RWPE1 (cell line): Measurements from ENCODE around the gene FRMD4B.

Experiments
- CTCF ChIA-PET: fragments of 350-600 bp; sonication (Branson Sonifier 250); formaldehyde crosslinking; extraction: SDS; loops from one replicate; lab custom pipeline; 2021; lab: Yijun Ruan, JAX
- POLR2A ChIA-PET: fragments of 400-600 bp; formaldehyde crosslinking; extraction: SDS; loops from one replicate; lab custom pipeline; 2020; ENCODE audit warnings: antibody characterized with exemption; ENCODE audit not compliant: low non-redundant PET; lab: Yijun Ruan, JAX
- DNase-seq: peaks from one replicate; pipeline ENCODE4 v3.0.0; 2012; ENCODE audit warnings: low spot score
- H3K27ac ChIP-seq: fragments of 450-650 bp; 2 replicates; pipeline ENCODE4 v1.5.1; 2017
- TF ChIP-seq, protein P1 (sequence below): fragments of 450-650 bp; conservative IDR thresholded peaks from 2 replicates; pipeline ENCODE4 v1.5.1; 2017; ENCODE audit warnings: low read depth, mild to moderate bottlenecking

The FRMD4B gene

DNA sequence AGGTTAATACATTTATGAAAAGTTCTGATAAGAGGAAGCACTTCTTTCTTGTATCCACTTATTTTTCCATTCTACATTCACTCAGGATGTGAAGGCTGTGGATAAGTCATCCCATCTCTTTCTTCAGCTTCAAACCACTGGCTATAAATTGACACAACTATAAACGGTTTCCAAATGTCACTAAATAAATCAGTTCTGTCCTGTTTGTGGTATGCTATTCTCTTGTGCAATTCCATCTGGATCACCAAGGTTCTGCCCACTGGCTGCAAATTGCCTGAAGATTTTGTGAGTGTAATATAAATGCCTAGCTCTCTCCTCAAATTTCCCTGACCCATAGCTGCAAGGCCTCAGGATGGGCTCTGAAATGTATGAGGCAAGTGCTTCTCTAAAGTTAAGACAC is 256.4 kb downstream of the FRMD4B start:
- ChIA-PET POLR2A (no interaction called here), CTCF (no interaction called here)
- TF ChIP-seq, protein P1, sequence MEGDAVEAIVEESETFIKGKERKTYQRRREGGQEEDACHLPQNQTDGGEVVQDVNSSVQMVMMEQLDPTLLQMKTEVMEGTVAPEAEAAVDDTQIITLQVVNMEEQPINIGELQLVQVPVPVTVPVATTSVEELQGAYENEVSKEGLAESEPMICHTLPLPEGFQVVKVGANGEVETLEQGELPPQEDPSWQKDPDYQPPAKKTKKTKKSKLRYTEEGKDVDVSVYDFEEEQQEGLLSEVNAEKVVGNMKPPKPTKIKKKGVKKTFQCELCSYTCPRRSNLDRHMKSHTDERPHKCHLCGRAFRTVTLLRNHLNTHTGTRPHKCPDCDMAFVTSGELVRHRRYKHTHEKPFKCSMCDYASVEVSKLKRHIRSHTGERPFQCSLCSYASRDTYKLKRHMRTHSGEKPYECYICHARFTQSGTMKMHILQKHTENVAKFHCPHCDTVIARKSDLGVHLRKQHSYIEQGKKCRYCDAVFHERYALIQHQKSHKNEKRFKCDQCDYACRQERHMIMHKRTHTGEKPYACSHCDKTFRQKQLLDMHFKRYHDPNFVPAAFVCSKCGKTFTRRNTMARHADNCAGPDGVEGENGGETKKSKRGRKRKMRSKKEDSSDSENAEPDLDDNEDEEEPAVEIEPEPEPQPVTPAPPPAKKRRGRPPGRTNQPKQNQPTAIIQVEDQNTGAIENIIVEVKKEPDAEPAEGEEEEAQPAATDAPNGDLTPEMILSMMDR, result no peak
- DNase-seq, result no peak
- H3K27ac ChIP-seq, result no peak overlapping the region

DNA sequence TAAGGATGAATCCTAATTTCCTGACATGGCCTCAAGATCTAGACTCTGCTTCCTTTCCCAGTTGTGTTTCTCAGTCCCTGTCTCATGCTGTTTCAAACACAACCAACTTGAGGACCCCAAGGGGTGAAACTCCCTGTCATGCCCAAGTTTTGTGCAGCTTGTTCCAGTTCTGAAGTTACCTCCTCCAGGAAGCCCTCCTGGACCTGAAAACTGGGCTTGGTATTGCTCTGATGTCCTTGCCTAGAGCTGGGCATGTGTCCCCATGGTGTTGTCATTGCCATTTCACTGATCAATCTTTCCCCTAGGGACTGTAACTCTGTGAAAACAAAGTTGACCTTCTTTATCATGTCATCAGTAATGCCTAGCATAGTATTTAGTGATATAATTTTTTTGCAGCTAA is 257.4 kb downstream of the FRMD4B start:
- ChIA-PET CTCF (no interaction called here), POLR2A (no interaction called here)
- TF ChIP-seq, protein P1, result no peak
- DNase-seq, result no peak
- no peak overlapping the region for H3K27ac ChIP-seq

DNA sequence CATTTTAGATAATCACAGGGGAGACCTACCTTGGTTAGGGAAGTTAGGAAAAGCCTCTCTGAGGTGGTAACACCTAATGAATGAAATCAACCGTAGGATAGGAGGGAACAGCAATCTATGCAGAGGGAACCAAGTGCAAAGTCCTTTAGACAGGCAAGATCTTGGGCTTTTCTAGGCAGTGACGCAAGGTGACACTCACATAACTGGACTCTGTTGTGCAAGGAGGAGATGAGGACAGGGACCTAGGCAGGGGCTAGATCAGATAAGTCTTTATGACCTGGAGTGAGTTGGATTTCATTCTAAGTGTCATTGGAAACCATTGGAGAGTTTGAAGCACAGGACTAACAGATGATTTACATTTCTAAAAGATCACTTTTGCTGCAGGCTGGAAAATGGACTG is 258.9 kb downstream of the FRMD4B start:
- no peak for DNase-seq
- ChIA-PET POLR2A (no interaction called here), CTCF (no interaction called here)
- TF ChIP-seq, protein P1, result no peak
- no peak overlapping the region for H3K27ac ChIP-seq

DNA sequence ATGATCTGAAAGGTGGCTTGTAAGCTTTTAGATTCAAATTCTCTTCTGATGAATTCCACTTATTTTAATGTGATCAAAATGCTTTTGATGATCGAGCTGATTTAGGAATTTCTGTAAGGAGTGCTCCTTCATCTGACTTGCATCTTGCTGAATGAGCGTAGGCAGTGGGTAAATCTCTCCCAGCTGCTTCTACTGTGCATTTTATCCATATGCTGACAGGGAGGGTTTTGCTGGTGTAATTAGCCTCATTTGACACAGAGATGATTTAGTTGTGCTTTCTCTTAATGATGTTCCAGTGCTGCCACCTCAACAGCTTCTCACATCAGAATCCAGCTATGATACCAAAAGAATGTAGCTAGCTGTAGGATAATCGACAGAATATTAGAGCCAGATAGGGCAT is 259.7 kb downstream of the FRMD4B start:
- TF ChIP-seq, protein P1, result no peak
- H3K27ac ChIP-seq, result no peak overlapping the region
- POLR2A ChIA-PET, result no interaction called here
- CTCF ChIA-PET, result no interaction called here
- DNase-seq, result no peak

DNA sequence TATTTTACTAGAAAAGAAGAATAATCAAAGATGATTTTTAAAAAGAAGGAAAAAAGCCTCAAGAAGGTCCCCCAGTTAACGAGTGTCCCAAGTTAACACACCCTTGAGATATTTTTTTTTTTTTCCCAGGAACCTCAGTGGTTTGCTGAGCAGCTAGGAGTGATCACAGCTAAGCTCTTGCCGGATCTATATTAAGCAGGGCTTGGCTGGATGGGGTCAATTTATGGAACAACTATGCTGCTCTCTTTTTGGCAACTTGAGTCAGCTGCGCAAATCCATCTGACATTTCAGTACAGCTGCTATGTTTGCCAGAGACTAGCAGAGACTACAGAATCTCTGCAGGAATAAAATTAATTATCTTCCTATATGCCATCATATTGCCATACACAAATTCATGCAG is 263.5 kb downstream of the FRMD4B start, which contains the start of gene LMOD3:
Gene LMOD3, minus strand, starts transcription at position 193 of the 400 bp plus-strand sequence. CDS start 209 bp downstream, outside the sequence.
- ChIA-PET CTCF (no interaction called here), POLR2A (no interaction called here)
- DNase-seq, result no peak
- TF ChIP-seq, protein P1, result no peak
- no peak within 1 kb of the TSS for H3K27ac ChIP-seq

DNA sequence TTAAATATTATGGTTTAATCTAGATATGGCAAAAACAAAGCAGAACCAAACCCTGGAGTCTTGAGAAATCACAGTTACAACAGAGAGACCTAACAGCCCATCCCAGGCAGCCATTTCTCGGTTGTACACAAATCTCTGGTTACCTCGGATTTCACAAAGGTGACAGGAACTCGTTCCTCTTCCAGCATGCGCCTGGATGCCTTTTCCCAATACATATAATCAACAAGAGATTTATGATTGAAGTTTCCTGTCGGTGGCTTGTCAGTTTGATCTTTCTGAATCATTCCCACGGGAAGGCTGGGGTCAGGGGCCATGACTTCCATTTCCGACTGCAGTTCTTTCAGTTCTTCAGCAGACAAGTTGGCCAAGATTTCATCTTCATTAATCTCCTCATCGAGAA is 263.9 kb downstream of the FRMD4B start:
- TF ChIP-seq, protein P1, result no peak
- H3K27ac ChIP-seq, result no peak overlapping the region
- ChIA-PET CTCF (interaction anchor here (1.0 to 1.2 kb wide), 2 partner anchors 18 to 21 kb away, joined by 3 to 4 read pairs; no protein-coding TSS in a partner anchor), POLR2A (no interaction called here)
- DNase-seq, result no peak
